ENCODE data around the gene PFDN2.

The PFDN2 gene

GRCh38 chr1:161098210-161099068 lies 19.4 kb downstream of the PFDN2 start, which contains the start of gene KLHDC9:
Gene KLHDC9 (plus strand): TSS chr1:161098361. CDS start chr1:161098536, 175 bp downstream.
- peak; percentile 90 for DNase-seq

- no peak for DNase-seq
These were observed 21.3 kb downstream of the PFDN2 start for GRCh38 chr1:161096530-161096929.

- DNase-seq = no peak
These were observed 21.8 kb downstream of the PFDN2 start for GRCh38 chr1:161096015-161096414.

GRCh38 chr1:161095230-161095629 lies 22.6 kb downstream of the PFDN2 start:
- no peak for DNase-seq

GRCh38 chr1:161094481-161094880 lies 23.4 kb downstream of the PFDN2 start:
- DNase-seq = no peak

GRCh38 chr1:161092621-161093028 lies 25.2 kb downstream of the PFDN2 start:
- DNase-seq = no peak

GRCh38 chr1:161091796-161092507 lies 25.9 kb downstream of the PFDN2 start:
- no peak for DNase-seq

- no peak for DNase-seq
These were observed 26.7 kb downstream of the PFDN2 start for GRCh38 chr1:161091093-161091492.

- no peak for DNase-seq
These were observed 27.2 kb downstream of the PFDN2 start for GRCh38 chr1:161090617-161091016.

- no peak for DNase-seq
These were observed 27.9 kb downstream of the PFDN2 start for GRCh38 chr1:161089938-161090337.

GRCh38 chr1:161089251-161089924 lies 28.4 kb downstream of the PFDN2 start, which contains the start of gene NECTIN4:
Gene NECTIN4 (minus strand): TSS chr1:161089558. CDS start chr1:161089296, 262 bp downstream.
- no peak for DNase-seq

- no peak for DNase-seq
These were observed 29.2 kb downstream of the PFDN2 start for GRCh38 chr1:161088587-161089110.

GRCh38 chr1:161086457-161086856 lies 31.4 kb downstream of the PFDN2 start:
- DNase-seq = no peak

GRCh38 chr1:161085165-161085564 lies 32.7 kb downstream of the PFDN2 start:
- no peak for DNase-seq

- no peak for DNase-seq
These were observed 33.2 kb downstream of the PFDN2 start for GRCh38 chr1:161084597-161084988.

GRCh38 chr1:161083748-161084596 lies 33.9 kb downstream of the PFDN2 start:
- no peak for DNase-seq

- DNase-seq = no peak
These were observed 34.7 kb downstream of the PFDN2 start for GRCh38 chr1:161082996-161083747.

GRCh38 chr1:161082483-161082882 lies 35.4 kb downstream of the PFDN2 start:
- no peak for DNase-seq

GRCh38 chr1:161081519-161081918 lies 36.3 kb downstream of the PFDN2 start:
- DNase-seq = no peak

- no peak for DNase-seq
These were observed 37.1 kb downstream of the PFDN2 start for GRCh38 chr1:161080441-161081405.

All from 8988T (cell line).